ENCODE measurements around the gene CFAP221.
"Not testable (repeated sequence)": the region's sequence is repeated elsewhere in the genome, so short reads cannot be mapped to it uniquely, and the experiment has no call there.

Gene CFAP221

DNA sequence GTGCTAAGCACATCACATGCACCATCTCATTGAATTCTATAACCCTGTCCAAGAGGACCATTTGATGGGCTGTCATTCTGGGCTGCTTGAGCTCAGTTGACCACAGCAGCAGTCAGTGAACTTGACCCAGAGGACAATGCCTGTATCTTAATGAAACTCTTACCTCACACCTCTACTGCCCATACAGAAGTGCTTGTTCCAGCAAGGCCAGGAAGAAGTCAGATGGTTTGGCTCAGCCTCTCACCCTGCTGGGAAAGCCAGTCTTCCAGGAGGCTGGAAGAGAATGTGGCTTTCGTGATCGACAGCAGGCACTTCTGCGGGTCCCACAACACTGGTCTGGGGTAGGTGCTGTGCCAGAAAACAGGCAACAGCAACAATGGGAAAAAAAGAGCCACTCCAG lies 47.3 kb downstream of the CFAP221 start:
- no peak for DNase-seq

DNA sequence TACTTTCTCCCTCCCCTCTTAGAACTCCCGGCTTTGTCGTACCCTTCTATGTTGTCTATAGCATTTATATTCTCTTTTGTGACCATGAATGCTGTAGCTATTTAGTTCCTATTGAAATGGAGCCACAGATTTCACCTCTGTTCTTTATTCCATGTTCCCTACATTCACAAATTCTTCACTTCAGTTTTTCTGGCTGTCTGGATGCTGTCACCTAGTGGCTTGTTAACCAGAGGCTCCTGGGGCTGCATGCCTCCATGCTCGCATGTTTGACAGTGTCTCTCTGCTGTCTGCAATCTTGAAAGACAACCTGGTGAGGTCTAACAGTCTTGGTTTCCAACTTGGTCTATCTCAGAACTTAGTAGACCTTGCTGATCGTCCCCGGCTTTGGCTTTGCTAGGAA lies 48.2 kb downstream of the CFAP221 start:
- DNase-seq: no peak

DNA sequence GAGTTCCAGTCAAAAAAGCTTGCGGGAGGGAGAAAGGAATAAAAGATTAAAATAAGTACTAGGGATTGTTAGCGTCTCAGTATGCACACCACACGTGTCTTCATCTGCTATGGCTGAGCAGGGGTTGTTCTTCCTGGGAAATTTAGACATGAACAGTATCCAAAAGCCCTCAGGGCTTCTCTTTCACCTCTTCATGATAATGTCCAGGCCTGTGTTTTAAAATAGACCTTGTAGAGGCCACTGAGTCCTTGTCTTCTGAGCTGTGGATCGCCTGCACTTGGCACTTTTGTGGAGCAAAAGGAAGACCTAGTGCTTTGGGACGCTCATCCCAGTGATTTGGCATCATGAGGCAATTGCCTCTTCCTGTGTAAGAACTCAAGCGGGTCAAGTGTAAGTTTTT lies 52.4 kb downstream of the CFAP221 start:
- no peak for DNase-seq

DNA sequence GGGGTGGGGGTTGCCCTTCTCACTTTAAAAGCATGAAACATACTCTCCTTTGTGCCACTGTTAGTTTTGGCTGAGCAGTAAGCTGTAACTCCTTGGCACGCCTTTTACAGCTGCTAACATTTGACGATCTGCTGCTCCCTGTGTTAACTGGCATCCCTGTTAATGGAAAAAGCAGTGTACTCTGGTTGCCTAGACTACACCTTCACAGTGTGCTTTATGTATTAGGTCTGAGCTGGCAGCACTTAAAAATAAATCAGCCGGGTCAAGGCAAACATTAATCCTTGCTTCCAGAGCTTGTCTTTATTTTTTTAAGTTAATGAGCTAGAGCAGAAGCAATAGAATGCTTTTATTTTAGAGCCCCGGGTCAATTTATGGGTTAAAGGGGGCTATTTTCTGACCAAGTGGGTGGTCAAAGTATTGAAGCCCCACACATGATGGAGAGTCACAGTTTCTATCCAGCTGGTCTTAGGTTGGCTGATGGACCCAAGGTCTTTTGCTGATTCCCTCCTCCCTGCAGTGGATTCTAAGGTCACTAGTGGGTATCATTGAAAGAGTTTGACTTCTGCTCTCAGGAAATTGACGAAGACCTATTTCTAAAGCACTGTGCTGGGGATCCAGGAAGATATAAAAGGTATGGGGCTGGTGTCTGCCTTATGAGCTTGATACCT lies 54.5 kb downstream of the CFAP221 start:
- DNase-seq: no peak

DNA sequence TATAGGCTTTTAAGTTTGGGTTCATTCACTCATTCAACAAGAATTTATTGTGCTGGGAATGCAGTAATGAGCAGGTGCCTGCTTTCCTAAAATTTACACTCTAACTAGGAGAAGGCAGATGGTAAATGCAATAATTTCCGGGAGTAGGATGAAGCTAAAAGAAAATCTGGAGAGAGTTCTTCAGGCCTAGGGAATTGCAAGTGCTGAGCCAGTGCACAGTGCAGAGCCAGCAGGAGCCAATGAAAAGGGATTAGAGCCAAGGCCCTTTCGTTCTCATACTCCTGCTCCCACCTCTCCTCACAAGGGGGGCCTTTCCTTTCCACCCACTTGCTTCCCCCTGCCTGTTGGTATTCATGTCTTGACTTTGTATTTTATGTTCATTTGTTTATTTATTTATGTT lies 55.1 kb downstream of the CFAP221 start:
- peak in 1 of 2 donors; percentile 31 for DNase-seq

DNA sequence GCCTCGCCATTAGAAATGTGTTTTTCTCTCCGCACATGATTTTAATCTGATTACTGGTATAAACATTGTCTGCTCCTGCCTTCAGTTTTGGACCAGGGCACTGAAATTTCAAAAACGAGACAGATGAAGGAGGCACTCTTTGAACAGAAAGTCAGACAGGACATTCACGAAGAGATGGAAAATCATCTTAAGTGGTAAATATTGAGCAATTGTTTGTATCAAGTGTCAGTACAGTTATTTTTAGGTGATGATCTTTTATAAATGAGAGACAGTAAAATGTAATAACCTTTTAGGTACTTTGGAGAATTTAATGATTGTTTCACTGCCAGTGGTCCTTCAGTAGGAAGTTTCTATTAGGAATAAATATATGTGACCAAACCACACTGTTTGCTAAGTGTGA lies 60.8 kb downstream of the CFAP221 start:
- no peak for DNase-seq

DNA sequence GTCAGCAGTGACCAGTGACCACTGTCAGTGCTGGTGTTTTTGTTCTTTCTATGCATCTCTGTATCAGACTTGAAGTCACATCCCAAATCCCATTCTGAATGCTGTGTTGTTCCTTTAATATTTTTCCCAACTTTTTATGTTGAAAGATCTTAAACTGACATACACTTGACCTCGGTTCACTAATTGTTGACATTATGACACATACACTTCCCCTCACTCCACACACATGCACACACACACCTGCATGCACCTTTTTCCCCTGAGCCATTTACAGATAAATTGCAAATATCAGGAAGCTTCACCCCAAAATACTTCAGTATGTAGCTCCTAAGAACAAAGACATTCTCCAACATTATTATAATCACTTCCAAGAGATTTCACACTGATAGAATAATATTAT lies 62.4 kb downstream of the CFAP221 start:
- no peak for DNase-seq

DNA sequence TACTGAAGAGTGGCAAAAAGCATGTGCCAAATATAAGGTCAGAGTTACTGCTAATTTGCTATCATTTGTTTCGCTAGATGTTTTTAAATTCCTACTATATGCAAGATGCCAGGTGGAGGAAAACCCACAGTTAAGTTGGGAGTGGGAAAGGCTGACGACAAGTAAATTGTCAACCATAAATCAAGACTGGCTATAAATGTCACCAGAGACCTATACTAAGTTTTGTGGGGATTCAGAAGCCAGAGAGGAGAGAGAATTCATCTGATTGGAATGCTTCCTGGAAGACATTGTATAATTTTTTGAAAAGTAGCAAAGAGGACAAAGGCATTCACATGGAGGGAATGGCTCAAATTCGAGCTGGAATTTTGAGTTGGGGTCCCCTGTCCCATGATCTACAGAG lies 64.3 kb downstream of the CFAP221 start:
- DNase-seq: no peak

DNA sequence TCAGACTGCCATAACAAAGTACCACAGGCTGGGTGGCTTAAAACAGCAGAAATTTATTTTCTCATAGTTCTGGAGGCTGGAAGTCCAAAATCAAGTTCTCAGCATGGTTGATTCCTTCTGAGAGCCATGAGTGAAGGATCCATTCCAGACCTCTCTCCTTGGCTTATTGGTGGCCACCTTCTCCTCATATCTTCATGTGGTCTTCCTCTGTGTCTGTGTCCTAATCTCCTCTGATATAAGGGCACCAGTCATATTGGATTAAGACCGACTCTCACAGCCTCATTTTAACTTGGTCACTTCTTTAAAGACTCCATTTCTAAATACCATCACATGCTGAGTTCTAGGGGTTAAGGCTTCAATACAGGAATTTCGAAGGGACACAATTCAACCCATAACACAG lies 65.1 kb downstream of the CFAP221 start:
- DNase-seq: no peak

DNA sequence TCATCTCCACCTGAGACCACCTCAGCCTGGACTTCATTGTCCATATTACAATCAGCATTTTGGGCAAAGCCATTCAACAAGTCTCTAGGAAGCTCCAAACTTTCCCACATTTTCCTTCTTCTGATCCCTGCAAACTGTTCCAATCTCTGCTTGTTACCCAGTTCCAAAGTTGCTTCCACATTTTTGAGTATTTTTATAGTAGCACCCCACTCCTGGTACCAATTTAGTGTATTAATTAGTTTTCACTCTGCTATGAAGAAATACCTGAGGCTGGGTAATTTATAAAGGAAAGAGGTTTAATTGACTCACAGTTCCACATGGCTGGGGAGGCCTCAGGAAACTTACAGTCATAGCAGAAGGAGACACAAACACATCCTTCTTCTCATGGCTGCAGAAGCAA lies 69.9 kb downstream of the CFAP221 start:
- DNase-seq: not testable (repeated sequence)

DNA sequence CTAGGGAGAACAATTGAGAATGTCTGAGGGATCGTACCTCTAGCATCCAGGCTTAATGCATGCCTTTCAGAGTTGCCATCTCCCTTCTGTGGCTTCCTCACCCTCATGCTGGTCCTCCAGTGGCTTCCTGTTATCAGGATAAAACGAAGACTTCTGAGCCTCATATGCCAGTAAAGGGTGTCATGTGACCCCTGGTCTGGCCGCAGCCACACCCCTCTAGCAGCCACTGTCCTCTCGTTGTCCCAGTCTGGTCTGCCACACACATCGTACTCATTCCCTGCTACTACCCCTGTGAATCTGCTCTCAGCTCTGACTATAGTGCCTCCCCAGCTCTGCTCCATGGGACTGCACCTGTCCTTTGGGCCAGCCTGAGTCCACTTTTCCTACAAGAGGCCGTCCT lies 72.2 kb downstream of the CFAP221 start:
- DNase-seq: no peak

DNA sequence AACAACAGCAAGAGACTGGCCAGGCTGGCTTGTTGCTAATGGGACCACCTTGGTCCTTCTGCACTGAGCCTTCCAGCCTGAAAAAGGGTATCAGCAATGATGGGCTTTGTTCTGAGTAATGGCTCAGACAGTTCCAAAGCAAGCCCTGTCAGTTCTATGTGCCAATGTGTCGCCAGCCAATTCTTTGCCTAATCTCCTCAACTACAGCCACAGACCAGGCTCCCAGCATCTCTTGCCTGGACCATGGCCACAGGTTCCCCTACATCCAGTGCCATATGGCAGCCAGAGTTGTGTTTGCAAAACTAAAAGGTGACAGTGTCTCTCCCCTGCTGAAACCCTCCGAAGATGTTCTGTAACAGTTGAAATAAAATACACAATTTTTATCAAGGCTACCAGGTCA lies 73.2 kb downstream of the CFAP221 start:
- DNase-seq: no peak

DNA sequence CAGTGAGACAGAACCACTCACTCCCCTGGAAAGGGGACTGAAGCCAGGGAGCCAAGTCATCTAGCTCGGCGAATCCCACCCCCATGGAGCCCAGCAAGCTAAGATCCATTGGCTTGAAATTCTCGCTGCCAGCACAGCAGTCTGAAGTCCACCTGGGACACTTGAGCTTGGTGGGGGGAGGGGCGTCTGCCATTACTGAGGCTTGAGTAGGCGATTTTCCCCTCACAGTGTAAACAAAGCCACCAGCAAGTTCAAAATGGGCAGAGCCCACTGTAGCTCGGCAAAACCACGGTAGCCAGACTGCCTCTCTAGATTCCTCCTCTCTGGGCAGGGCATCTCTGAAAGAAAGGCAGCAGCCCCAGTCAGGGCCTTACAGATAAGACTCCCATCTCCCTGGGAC lies 74.5 kb downstream of the CFAP221 start:
- DNase-seq: not testable (repeated sequence)

DNA sequence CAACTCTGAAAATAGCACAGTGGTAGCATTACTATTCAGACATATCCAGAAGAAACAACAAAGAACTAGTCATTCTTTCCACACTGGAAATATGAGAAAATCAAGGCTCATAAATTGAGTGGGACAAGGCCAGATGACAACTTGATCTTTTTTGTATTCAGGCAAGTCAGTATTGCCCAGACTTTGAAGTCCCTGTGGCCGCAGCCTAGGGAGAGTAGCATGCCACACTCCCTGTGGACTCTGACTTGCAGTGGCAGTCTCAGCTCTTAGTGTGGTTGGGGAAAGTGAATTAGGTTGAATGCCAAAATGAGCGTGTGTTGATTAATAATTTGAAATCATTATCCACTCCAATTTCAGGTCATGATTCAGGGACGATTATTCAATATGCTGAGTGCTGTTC lies 81.0 kb downstream of the CFAP221 start:
- DNase-seq: no peak

DNA sequence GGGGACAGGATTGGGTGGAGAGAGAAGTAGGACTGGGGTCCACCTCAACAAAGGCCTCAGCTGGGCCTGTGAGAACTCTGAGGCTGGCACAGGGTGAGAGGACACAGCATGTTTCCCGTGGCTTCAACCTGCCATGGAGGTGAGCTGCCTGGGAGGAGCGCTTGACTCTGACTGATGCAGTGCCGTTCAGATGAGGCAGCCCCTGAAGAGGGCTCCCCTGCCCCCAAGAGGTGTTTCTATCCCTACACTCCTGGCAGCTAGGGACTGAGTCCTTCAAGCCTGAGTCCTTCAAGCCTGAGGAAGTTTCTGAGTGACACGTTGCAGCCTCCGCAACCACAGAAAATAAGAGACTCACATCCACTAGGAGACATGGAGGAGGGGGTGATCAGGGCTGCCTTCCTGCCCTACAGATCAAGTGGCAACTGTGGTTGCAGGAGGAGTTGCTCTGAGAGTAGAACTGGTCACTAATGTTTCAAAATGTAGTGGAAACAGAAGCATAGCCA lies 85.1 kb downstream of the CFAP221 start:
- no peak for DNase-seq

DNA sequence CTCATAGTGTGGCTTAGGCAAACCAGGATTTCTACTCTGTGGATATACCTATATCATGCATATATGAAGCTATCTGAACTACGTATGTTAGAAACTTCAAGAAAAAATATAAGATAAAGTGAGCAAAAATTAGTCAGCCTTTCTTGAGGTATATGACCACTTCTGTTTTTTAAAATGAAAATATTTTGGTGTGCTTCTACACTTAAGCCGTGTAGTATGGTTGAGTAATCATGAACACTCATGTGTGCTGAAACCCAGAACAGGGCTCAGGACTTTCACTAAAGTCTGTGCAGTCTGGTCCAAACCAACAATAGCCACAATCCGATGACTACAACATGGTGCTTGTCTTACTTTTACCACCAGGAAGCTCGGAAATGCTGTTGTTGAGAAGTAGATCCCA lies 85.9 kb downstream of the CFAP221 start:
- no peak for DNase-seq

DNA sequence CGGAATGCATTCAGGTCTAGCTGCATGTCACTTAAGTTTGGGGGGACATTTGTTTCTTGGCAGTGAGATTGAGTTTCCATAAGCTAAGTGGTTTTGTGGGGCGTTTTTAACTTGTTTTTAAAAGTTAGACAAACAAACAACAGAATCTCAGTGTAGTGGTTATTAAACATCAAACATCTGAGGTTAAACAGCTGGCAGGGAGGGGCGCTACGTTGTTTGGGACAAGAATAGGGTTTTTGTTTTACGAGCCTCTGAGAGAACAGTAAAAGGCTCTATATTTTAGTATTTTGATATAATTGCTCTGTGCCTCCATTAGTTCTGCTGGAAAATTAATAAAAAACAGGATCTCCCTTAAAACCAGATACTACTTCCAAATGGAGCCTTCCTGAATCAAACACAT lies 93.1 kb downstream of the CFAP221 start:
- peak in 1 of 2 donors; percentile 32 for DNase-seq

DNA sequence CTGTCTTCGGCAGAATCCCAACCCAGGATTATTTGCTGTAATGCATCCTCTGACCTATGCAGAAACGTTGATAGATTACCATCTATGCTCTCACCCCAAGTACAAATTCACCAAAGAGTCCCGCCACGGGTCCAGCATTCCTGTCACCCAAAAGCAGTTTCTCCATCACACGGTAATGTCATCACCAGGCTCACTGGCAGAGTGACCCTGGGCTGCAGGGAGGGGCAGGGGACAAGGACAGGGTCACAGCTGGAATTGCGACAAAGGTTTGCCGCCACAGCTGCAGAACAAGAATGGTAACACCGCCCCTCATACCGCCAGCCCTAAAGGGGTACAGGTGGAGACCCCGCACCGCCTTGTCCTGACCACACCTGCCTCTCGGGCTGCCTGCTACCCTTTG lies 94.0 kb downstream of the CFAP221 start:
- DNase-seq: no peak

DNA sequence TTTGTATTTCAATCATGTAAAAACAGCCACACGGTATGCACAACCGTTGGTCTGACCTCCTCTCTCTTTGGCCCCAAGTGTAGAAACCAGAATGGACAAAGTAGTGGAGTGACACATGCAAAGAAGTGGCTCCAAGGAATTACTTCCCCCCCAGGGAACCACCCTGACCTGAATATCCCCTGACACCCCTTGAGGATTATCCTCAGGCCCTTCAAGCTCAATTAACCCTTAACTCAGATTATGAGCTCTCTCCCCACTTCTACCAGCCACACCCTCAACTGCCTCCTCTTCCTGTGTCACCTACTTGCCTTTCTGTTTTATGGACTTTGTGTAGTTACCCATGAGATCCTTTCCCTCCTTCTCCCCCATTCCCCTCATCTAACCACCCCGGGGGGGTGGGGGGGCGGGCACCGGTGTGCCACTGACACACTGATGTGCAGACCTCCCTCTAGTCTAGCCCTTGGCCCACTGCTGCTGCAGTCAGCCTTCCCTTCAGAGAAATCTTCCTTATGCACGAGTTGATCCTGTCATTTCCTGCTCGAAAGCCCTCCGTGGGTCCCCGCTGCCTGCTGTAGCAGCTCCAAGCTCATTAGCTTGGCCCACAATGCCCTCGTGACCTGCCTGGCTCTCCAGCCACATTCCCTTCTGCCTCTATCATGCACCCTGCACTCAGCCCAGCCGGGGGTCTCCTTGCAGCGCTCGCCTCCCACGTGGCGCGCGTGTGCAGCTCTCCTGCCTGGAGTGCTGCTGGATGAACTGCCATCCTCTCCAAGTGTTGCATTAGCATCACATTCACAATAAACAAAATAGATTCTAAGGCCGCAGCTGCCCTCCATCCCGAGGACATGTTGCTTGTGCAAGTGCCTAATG lies 94.7 kb downstream of the CFAP221 start:
- DNase-seq: no peak

DNA sequence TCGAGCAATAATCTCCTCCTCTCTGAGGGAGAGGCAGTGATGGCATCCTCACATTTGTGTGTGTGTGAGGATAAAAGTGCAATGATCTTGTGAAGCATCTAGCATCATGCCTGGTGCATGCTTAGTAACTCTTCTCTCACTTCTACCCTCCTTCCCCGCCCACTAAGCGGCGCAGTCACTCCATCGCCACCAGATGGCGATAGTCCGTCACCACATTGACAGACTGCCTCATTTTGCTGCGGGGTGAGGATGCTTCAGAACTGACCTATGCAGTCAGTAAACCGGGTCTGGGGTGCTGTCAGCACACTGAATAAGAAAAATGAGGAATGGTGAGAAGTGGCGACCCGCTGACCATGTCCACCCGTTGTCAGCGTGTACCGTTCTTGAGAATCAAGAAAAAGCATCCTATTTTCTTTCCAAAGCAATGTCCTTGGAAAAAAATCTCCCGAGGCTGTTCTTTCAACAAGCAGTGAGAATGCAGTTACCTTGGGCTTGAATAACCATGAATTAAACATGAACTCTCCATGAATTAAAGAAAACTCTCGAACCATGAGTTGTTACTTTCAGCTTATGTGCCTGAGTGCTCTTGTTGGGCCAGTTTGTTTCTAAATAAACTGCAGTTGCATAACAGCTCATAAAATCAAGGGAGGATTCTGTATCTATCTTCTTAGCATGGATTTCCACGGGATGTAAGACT lies 97.5 kb downstream of the CFAP221 start:
- peak; percentile 75 to 84 for DNase-seq

DNA sequence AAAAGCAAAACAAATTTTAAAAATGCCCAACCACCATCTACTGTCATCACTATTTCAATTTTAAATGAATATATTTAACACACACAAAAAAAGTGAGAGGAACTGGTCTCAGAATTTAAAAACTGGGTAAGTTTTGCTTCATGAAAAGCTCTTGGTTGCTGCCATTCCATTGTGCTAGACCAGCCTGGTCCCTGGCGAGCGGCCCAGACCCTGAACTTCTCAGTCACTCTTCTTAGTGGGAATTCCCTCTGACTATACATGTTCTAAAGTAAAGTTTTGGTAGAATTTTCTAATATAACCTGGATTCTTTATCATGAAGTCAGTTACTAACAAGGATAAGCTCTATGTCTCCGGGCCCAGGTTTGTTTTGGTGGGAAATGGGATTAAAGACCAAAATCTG lies 99.9 kb downstream of the CFAP221 start:
- no peak for DNase-seq

DNA sequence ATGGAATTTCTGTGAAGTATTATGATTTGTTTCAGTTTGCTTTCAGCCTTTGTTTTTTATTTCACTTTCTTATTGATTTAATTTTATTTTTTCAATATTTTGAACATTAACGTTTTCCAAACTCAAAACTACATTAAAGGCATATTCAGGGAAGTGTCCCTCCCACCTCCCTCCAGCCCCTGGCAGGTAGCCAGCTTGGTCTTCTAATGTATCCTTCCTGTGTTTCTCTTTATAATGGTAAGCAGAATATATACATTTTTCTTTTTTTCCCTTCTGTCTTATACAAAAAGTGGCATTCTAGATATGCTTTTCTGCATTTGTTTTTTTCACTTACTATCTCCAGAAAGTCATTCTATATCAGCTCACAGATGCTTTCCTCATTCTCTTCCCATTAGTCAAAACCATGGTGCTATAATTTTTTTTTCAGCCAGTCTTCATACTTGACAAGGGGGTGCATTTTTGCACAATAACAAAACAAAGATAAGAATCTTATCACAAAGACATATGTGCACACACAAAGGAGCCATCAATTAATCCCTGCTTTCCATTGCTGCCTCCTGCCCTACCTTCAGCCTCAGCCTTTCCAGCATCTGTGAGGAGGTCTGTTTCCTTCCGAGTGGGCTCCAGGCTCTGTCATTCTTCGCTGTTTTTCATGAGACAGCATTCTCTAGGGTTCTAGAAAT lies 101.1 kb downstream of the CFAP221 start:
- DNase-seq: no peak

DNA sequence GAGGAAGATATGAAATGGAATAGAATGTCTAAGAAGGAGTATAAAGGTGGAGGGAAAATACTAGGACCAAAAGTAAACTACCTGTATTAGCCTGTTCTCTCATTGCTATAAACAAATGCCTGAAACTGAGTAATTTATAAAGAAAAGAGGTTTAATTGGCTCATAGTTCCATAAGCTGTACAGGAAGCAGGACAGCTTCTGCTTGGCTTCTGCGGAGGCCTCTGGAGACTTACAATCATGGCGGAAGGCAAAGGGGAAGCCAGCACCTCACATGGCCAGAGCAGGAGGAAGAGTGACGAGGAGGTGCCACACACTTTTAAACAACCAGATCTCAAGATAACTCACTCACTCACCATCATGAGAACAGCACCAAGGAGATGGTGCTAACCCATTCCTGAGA lies 101.9 kb downstream of the CFAP221 start:
- DNase-seq: no peak

Data from hippocampal formation (tissue), 2 donors.